ENCODE results near the gene SRSF3.

Gene SRSF3

DNA sequence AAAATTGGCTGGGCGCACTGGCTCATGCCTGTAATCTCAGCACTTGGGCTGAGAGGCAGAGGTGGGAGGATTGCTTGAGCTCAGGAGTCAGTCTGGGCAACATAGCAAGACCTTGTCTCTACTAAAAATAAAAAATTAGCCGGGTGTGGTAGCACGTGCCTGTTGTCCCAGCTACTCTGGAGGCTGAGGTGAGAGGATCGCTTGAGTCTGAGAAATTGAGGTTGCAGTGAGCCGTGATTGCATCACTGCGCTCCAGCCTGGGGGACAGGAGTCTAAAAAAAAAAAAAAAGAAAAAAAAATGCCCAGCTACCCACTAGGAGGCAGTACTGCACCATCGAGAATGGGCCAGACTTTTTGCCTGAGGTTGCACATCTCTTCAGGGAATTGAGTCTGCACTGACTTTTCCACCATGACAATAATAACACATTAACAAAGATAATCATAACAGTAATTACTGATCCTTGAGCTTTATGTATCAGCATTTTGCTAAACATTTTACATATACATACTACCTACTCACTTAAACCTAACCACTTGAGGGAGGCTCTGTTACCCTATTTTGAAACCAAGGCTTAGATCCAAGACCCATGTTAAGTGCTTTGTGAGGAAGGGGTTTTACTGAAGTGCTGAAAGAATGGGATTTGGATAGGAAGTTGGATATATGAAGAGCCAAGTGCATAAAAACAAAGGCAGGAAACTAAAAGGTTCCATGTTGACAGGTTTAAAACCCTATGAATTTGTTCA is 21.0 kb downstream of the SRSF3 start (continued):
- TF ChIP-seq, protein P1, sequence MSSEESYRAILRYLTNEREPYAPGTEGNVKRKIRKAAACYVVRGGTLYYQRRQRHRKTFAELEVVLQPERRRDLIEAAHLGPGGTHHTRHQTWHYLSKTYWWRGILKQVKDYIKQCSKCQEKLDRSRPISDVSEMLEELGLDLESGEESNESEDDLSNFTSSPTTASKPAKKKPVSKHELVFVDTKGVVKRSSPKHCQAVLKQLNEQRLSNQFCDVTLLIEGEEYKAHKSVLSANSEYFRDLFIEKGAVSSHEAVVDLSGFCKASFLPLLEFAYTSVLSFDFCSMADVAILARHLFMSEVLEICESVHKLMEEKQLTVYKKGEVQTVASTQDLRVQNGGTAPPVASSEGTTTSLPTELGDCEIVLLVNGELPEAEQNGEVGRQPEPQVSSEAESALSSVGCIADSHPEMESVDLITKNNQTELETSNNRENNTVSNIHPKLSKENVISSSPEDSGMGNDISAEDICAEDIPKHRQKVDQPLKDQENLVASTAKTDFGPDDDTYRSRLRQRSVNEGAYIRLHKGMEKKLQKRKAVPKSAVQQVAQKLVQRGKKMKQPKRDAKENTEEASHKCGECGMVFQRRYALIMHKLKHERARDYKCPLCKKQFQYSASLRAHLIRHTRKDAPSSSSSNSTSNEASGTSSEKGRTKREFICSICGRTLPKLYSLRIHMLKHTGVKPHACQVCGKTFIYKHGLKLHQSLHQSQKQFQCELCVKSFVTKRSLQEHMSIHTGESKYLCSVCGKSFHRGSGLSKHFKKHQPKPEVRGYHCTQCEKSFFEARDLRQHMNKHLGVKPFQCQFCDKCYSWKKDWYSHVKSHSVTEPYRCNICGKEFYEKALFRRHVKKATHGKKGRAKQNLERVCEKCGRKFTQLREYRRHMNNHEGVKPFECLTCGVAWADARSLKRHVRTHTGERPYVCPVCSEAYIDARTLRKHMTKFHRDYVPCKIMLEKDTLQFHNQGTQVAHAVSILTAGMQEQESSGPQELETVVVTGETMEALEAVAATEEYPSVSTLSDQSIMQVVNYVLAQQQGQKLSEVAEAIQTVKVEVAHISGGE (tag by site-specific recombination; conservative IDR thresholded peaks at IDR 0.05; ENCODE audit: low read depth) = no peak
- TF ChIP-seq ZNF521 (tag by site-specific recombination; IDR thresholded peaks at IDR 0.05) (no peak), SCRT2 (tag by site-specific recombination; IDR thresholded peaks at IDR 0.05) (no peak), ZNF133 (tag by site-specific recombination; IDR thresholded peaks at IDR 0.05) (no peak), GLI2 (tag by site-specific recombination; IDR thresholded peaks at IDR 0.05; ENCODE audit: borderline replicate concordance, low read depth) (no peak), ZNF501 (tag by site-specific recombination; IDR thresholded peaks at IDR 0.05) (no peak), REPIN1 (tag by site-specific recombination; IDR thresholded peaks at IDR 0.05; ENCODE audit: low read depth) (peak; percentile 91; the same call in 1 of the 2 replicates), ZNF394 (tag by site-specific recombination; IDR thresholded peaks at IDR 0.05; ENCODE audit: borderline replicate concordance) (peak; percentile 59; the same call in 1 of the 2 replicates), ZNF548 (tag by site-specific recombination; IDR thresholded peaks at IDR 0.05) (no peak), ZNF266 (tag by site-specific recombination; IDR thresholded peaks at IDR 0.05; ENCODE audit: low read depth) (no peak)
- TF ChIP-seq, protein P2, sequence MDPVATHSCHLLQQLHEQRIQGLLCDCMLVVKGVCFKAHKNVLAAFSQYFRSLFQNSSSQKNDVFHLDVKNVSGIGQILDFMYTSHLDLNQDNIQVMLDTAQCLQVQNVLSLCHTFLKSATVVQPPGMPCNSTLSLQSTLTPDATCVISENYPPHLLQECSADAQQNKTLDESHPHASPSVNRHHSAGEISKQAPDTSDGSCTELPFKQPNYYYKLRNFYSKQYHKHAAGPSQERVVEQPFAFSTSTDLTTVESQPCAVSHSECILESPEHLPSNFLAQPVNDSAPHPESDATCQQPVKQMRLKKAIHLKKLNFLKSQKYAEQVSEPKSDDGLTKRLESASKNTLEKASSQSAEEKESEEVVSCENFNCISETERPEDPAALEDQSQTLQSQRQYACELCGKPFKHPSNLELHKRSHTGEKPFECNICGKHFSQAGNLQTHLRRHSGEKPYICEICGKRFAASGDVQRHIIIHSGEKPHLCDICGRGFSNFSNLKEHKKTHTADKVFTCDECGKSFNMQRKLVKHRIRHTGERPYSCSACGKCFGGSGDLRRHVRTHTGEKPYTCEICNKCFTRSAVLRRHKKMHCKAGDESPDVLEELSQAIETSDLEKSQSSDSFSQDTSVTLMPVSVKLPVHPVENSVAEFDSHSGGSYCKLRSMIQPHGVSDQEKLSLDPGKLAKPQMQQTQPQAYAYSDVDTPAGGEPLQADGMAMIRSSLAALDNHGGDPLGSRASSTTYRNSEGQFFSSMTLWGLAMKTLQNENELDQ (tag by site-specific recombination; IDR thresholded peaks at IDR 0.05; ENCODE audit: low read depth) = no peak

DNA sequence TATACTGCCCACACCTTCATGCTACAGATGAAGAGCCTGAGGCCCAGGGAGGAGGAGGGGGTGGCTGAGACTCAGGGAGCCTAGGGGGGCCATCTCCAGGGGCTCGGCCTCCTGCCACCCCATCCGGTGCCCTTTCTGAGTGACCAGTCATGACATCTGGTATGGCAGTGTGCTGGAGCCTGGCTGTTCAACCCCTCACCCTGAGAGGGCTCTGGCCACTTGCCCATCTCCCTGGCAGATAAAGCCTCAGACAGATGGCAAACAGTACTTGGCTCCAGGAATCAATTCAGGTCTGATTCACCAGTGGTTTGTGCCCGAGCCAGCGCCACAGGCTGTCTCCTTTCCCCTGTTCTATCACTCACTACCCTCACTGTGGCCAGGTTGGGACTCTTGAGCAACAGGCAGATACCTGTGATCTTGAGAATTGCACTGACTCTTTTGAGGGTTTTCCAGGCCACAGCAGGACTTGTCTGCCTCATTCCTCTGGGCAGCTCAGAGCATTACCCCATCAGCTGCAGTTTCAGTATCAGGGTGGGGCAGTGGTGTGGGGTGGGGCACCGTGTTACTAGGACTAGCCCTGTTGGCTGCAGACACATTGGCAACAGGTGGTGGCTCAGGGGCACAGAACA is 22.8 kb downstream of the SRSF3 start:
- H3K9me3 ChIP-seq (ENCODE audit: control insufficient read depth, insufficient read depth, low read depth, low read length) = no peaks in the 10 kb centered on the region
- POLR2A ChIA-PET = no interaction called here
- H3K36me3 ChIP-seq (ENCODE audit: control insufficient read depth in 2 of 2, insufficient read depth in 1 of 2, low read length in 2 of 2) = peaks cover 7 to 17% of the 10 kb centered on the region in 2 experiments; a peak in 2 of 3 replicates
- H3K4me1 ChIP-seq (ENCODE audit: control insufficient read depth, insufficient read depth, low read length) = no peaks in the 10 kb centered on the region
- CTCF ChIA-PET = interaction anchor here (1.5 to 10.2 kb wide), 8 partner anchors 64 to 166 kb away, joined by 3 to 156 read pairs (median 21); partner anchors contain the start of gene CDKN1A
- TF ChIP-seq SCRT1 (tag by site-specific recombination; IDR thresholded peaks at IDR 0.05; ENCODE audit: borderline replicate concordance) = peak; percentile 87
- peak; percentile 94 for TF ChIP-seq SCRT2 (tag by site-specific recombination; IDR thresholded peaks at IDR 0.05)
- TF ChIP-seq KLF1 (tag by site-specific recombination; IDR thresholded peaks at IDR 0.05) = peak; percentile 71
- peak; percentile 48; the same call in 1 of the 2 replicates for TF ChIP-seq ZNF600 (tag by site-specific recombination; IDR thresholded peaks at IDR 0.05)
- TF ChIP-seq ZNF529 (tag by site-specific recombination; IDR thresholded peaks at IDR 0.05; ENCODE audit: insufficient replicate concordance) = no peak
- H3K27ac ChIP-seq (ENCODE audit: extremely low read depth, low read depth, low read length) = no peak overlapping the region
- H3K4me3 ChIP-seq (ENCODE audit: low read depth, low read length) = no peak overlapping the region
